Measurements from ENCODE around the gene NRXN2. TPM values are rescaled to one million over a fixed set of nuclear protein-coding genes. Genes with fewer than 3 reads are reported as not detected.

Gene NRXN2
- polyA plus RNA-seq, 1 experiment = 0.20 TPM

DNA sequence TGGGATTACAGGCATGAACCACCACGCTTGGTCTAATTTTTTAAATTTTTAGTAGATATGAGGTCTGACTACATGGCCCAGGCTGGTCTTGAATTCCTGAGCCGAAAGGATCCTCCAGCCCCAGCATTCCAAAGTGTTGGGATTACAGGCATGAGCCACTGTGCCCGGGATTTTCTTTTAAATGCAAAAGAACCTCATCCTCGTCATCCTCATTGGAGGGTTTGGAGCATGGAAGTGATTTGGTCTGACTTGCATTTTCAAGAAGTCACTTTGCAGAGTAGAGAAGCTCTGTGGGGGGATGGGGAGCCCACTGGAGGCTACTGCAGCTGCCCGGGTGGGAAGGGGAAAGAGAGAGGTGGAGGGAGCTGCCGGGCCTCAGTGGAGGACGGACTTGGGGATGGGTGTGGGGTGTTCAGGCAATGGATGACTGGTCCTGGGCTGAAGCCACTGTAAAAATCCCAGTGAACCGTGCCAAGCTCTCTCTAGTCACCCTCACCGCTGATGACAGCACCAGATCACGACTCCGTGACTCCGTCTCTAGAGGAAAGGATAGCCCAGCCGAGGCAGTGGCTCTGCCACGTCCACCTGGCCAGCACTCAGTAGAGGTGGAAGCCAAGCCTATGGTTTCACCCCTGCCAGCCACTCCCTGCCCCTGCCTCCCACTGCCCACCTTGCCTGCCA is 164.8 kb downstream of the NRXN2 start:
- Histone ChIP-seq H3K36me3 (ENCODE audit: control insufficient read depth, insufficient read depth, low read length) (no peaks in the 10 kb centered on the region), H3K27me3 (ENCODE audit: control insufficient read depth, insufficient read depth, low read length) (peaks cover 4% of the 10 kb centered on the region; the same call in 1 of the 2 replicates), H3K4me3 (ENCODE audit: low read depth, low read length) (no peak overlapping the region)
- ChIA-PET CTCF (interaction anchor here (0.7 to 3.4 kb wide), 4 partner anchors 63 to 109 kb away, joined by 3 to 14 read pairs (median 4); no protein-coding TSS in a partner anchor), POLR2A (no interaction called here)
- no peak for DNase-seq (ENCODE audit: low read depth)
- TF ChIP-seq, protein P1, sequence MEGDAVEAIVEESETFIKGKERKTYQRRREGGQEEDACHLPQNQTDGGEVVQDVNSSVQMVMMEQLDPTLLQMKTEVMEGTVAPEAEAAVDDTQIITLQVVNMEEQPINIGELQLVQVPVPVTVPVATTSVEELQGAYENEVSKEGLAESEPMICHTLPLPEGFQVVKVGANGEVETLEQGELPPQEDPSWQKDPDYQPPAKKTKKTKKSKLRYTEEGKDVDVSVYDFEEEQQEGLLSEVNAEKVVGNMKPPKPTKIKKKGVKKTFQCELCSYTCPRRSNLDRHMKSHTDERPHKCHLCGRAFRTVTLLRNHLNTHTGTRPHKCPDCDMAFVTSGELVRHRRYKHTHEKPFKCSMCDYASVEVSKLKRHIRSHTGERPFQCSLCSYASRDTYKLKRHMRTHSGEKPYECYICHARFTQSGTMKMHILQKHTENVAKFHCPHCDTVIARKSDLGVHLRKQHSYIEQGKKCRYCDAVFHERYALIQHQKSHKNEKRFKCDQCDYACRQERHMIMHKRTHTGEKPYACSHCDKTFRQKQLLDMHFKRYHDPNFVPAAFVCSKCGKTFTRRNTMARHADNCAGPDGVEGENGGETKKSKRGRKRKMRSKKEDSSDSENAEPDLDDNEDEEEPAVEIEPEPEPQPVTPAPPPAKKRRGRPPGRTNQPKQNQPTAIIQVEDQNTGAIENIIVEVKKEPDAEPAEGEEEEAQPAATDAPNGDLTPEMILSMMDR (IDR thresholded peaks at IDR 0.05; ENCODE audit: insufficient read depth, low read depth, low read length) = no peak

DNA sequence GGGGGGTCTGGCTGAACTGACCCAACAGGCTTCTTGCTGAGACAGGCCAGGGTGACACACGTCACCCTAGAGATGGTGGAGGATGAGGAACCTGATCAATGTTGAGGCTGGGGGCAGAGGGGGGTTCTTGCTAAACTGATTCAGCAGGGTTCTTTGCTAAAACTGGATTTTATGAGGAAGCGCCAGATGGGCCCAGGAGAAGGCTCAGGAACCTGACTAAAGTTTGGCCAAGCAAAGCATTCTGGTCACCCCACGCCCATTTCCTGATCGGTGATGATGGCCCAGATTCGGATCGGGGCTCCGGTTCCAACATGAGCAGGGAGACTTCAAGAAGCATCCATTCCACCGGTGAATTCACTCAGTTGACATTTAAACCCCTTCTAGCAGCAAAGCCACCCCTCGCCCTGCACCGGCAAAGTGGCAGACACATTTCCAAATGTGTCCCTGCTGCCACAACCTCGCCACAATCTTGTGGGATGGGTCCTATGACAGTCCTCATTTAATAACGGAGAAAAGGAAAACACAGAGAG is 166.2 kb downstream of the NRXN2 start:
- CTCF ChIA-PET = interaction anchor here (3.4 kb wide), 1 partner anchor 96 kb away, joined by 14 read pairs; no protein-coding TSS in a partner anchor
- peaks cover 4% of the 10 kb centered on the region; the same call in 1 of the 2 replicates for H3K27me3 ChIP-seq (ENCODE audit: control insufficient read depth, insufficient read depth, low read length)
- POLR2A ChIA-PET = no interaction called here
- TF ChIP-seq, protein P1 (IDR thresholded peaks at IDR 0.05; ENCODE audit: insufficient read depth, low read depth, low read length) = no peak
- H3K36me3 ChIP-seq (ENCODE audit: control insufficient read depth, insufficient read depth, low read length) = no peaks in the 10 kb centered on the region
- no peak for DNase-seq (ENCODE audit: low read depth)
- H3K4me3 ChIP-seq (ENCODE audit: low read depth, low read length) = no peak overlapping the region

Other genes with a start within 250 kb of the NRXN2 start
- not detected in 2 replicates for gene SLC22A11, start 167.3 kb downstream of the NRXN2 start, polyA plus RNA-seq (2011; rRNA removed)
- not detected in 2 replicates for gene SLC22A12, start 132.0 kb downstream of the NRXN2 start, polyA plus RNA-seq (2011; rRNA removed)
- gene RASGRP2, start 20.9 kb upstream of the NRXN2 start, polyA plus RNA-seq (2011; rRNA removed) = 3.2 and 5.3 TPM in 2 replicates
- gene PYGM, start 36.8 kb upstream of the NRXN2 start, polyA plus RNA-seq (2011; rRNA removed) = 0.10 TPM in 2 replicates
- 40.3 and 41.7 TPM in 2 replicates for gene SF1, start 55.3 kb upstream of the NRXN2 start, polyA plus RNA-seq (2011; rRNA removed)
- gene MAP4K2, start 80.0 kb upstream of the NRXN2 start, polyA plus RNA-seq (2011; rRNA removed) = 9.4 and 22.4 TPM in 2 replicates
- gene MEN1, start 87.4 kb upstream of the NRXN2 start, polyA plus RNA-seq (2011; rRNA removed) = 14.4 and 27.8 TPM in 2 replicates
- gene CDC42BPG, start 121.5 kb upstream of the NRXN2 start, polyA plus RNA-seq (2011; rRNA removed) = 0.01 and 0.02 TPM in 2 replicates
- gene EHD1, start 155.4 kb upstream of the NRXN2 start, polyA plus RNA-seq (2011; rRNA removed) = 95.3 and 191 TPM in 2 replicates
- 3.7 and 7.0 TPM in 2 replicates for gene ATG2A, start 194.0 kb upstream of the NRXN2 start, polyA plus RNA-seq (2011; rRNA removed)
- 16.0 and 18.5 TPM in 2 replicates for gene PPP2R5B, start 201.5 kb upstream of the NRXN2 start, polyA plus RNA-seq (2011; rRNA removed)
- not detected in 2 replicates for gene GPHA2, start 212.7 kb upstream of the NRXN2 start, polyA plus RNA-seq (2011; rRNA removed)
- not detected in 2 replicates for gene MAJIN, start 248.9 kb upstream of the NRXN2 start, polyA plus RNA-seq (2011; rRNA removed)